Lower leg skin (tissue), 3 donors: ENCODE results near the gene DIP2C.

ENCODE experiments used
- CTCF ChIP-seq, 3 donors: fragments of 450-650 bp; IDR thresholded peaks; one replicate each; pipeline ENCODE4 v1.5.1; 2016; ENCODE audit warnings: antibody characterized with exemption in 3 of 3, mild to moderate bottlenecking in 3 of 3, moderate library complexity in 2 of 3
- POLR2A ChIP-seq, 2 donors: fragments of 450-650 bp; IDR thresholded peaks; one replicate each; pipeline ENCODE4 v1.6.1; 2016 to 2017; ENCODE audit warnings: antibody characterized with exemption in 2 of 2, mild to moderate bottlenecking in 1 of 2, moderate library complexity in 1 of 2

- TF ChIP-seq CTCF (IDR thresholded peaks at IDR 0.05) (no peak), POLR2A (IDR thresholded peaks at IDR 0.05) (no peak)
Observed at GRCh38 chr10:692682-693351, 3.3 kb upstream of the DIP2C start.
